ENCODE results near the gene COMMD7.

Gene COMMD7

GRCh38 chr20:32675223-32675975 is 67.9 kb downstream of the COMMD7 start:
- no peak for DNase-seq (ENCODE audit: low spot score)

GRCh38 chr20:32674362-32674789 is 68.9 kb downstream of the COMMD7 start:
- peak; percentile 74 for DNase-seq (ENCODE audit: low spot score)

DNA sequence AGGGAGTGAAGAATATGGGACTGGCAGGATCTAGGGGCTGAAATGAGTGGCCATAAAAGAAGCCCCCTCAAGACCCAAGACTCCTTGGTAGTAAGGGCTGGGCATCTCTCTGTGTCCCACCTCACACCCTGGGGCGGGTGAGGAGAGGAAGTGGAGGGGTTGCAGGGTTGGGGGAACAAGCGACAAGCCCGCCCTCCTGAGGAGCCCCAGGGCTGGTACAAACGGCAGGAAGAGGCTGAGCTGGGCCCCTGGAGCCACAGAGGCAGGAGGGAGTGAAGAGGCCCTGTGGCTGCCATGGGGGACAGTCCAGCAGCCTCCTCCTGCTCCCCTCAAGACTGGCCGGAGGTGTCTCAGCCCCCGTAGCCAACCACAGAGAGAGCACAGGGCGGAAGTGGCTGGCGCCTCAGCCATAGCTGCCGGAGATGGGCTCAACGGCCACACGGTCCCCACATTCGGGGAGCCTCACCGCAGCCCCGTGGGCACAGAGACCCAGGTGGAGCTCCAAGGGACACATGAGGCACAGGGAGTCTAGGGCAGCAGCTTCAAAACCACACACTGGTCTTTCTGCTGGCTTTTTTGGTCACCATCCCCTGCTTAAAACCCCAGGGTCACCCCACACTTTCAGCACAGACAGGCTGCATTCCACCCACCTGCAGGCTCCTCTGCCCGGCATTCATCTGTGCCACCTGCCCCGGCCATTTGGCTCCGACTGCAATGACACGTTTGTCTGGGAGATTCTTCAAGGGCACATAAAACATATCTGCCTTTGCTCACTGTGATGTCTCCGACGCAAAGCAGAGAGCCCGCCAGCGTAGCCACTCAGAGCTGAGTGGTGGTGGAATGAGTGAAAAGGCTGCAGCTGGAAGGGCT is 70.0 kb downstream of the COMMD7 start:
- DNase-seq (ENCODE audit: low spot score) = peak; percentile 8

GRCh38 chr20:32672394-32672981 is 70.8 kb downstream of the COMMD7 start:
- DNase-seq (ENCODE audit: low spot score) = no peak

- no peak for DNase-seq (ENCODE audit: low spot score)
Measured at GRCh38 chr20:32670773-32671455, 72.4 kb downstream of the COMMD7 start.

DNA sequence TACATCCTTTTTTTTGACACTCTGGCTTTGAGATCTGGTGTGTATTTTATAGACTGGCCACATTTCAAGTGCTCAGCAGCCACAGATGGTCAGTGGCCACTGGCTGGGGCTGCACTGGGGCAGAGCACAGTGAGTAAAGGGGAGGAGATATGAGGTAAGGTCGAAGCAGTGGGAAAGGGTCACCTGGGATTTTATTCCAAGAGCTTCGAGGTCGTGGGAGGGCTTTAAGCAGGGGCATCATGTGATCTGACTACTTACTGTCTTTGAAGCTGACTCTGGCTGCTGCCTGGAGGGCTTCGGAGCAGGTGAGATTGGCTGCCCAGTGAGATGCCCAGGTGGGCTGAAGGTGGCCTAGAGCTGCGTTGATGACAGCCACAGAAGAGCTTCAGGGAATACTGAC is 76.2 kb downstream of the COMMD7 start:
- no peak for DNase-seq (ENCODE audit: low spot score)

DNA sequence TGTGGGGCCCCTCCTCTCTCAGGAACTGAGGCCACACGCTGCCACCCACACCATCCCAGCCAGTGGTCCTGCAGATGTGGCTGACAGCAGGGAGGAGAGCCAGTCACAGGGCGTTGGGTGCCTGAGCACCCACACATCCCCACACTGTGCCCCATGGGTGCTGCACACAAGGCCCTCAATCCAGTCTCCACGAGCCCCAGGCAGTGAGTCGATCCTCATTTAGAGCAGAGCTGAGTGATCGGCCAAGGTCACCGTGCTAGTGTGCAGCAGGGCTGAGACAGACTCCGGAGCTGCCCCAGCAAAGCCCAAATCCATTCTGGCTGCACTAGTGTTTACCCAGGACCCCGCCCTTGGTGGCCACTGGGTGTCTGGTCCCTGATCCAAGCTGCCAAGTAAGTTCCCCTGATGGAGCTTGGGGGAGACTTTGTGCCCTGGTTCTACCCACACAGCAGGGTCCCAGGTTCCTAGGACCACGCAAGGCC is 78.5 kb downstream of the COMMD7 start:
- no peak for DNase-seq (ENCODE audit: low spot score)

DNA sequence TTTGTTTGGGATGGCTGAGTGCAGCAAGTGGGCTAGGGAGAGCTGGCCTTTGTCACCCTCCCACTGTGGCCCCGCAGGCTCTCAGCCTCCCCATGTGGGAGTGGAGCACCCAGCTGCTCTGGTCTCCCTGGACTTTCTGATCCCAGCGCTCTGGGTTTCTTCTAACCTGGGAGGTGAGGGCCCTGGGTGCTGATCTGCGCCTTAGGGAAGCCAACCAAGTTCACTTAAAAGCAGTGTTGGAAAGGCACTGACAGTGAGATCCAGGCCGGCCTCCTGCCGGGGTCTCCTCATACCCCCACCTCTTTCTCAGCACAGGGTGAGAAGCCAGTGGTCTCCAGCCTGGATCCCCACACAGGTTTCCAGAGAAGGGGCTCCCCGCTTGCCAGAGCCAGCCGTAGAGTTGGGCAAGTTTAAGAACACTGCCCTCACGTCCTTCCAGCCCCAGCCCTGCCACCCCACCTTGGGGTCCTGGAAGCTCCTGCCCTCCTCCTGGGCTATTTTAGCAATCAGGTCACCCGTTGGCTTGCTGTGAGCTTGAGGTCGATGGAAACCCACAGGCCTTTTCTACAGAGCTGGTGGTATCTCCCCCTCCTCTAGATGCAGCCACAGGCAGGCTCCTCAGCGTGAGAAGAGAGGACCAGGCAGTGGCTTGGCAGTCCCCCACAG is 79.1 kb downstream of the COMMD7 start:
- no peak for DNase-seq (ENCODE audit: low spot score)

DNA sequence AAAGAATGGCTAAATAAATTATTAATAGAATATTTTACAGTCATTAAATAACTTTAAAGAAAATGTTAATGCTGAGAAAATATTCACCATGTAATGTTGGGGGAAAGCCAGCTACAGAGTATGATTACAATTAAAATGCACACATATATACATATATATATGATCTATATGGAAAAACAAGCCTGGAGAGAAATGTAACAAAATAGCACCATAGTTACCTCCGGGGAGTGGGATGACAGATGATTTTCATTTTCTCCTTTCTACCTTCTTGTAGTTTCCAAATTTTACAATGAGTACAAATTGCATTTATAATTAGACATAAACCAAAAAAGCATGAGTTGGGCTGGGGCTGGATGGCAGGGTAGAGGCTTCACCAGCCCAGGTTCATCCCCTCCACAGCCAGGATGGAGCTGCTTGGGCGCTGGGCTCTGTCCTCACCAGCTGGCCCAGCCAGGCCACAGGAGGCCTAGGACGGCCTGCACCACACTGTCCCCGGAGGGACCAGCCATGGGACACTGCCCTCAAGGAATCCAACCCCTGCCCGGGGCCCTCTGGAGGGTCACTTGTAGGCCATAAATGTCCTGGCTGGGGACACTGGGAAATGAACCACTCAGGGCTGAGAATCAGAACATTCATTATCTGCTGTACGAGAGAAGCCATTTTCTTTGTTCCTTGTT is 79.8 kb downstream of the COMMD7 start:
- DNase-seq (ENCODE audit: low spot score) = no peak

- no peak for DNase-seq (ENCODE audit: low spot score)
Measured at GRCh38 chr20:32661820-32662528, 81.3 kb downstream of the COMMD7 start.

DNA sequence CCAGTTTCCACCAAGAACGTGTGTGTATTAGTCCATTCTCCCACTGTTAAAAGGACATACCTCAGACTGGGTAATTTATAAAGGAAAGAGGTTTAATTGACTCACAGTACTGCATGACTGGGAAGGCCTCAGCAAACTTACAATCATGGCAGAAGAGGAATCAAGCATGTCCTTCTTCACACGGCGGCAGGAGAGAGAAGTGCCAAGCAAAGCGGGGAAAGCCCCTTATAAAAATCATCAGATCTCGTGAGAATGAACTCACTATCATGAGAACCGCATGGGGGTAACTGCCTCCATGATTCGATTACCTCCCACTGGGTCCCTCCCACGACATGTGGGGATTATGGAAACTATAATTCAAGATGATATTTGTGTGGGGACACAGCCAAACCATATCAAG is 82.6 kb downstream of the COMMD7 start:
- no peak for DNase-seq (ENCODE audit: low spot score)

- no peak for DNase-seq (ENCODE audit: low spot score)
Measured at GRCh38 chr20:32656827-32657226, 86.4 kb downstream of the COMMD7 start.

DNA sequence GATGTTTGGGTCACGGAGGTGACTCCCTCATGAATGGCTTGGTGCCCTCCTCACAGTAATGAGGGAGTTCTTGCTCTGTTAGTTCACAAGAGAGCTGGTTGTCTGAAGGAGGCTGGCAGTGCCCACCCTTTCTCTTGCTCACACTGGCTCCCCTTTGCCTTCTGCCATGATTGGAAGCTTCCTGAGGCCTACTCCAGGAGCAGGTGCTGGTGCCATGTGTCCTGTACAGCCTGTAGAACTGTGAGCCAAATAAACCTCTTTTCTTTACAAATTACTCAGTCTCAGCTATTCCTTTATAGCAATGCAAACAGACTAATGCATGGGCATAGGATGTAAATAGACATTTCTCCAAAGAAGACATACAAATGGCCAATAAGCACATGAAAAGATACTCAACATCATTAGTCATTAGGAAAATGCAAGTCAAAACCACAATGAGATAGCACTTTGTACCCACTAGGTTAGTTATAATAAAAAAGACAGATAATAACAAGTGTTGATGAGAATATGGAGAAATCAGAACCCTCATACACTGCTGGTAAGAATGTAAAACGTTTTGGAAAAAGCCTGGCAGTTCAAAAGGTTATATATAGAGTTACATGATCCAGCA is 87.3 kb downstream of the COMMD7 start:
- DNase-seq (ENCODE audit: low spot score) = no peak

- DNase-seq (ENCODE audit: low spot score) = peak; percentile 89
Measured at GRCh38 chr20:32652739-32653526, 90.3 kb downstream of the COMMD7 start.

All from CD4-positive, alpha-beta T cell treated with Interleukin-2 at 100 ng/mL for 4 hours (primary cell).